ENCODE results near the gene CHMP5.
"Not testable (repeated sequence)": the region's sequence is repeated elsewhere in the genome, so short reads cannot be mapped to it uniquely, and the experiment has no call there.

Gene CHMP5

GRCh38 chr9:33285502-33285901, 20.7 kb downstream of the CHMP5 start:
- DNase-seq: no peak

GRCh38 chr9:33287087-33287490, 22.2 kb downstream of the CHMP5 start:
- DNase-seq: peak; percentile 38

GRCh38 chr9:33288235-33288634, 23.4 kb downstream of the CHMP5 start:
- DNase-seq: no peak

GRCh38 chr9:33288828-33289483, 24.1 kb downstream of the CHMP5 start:
- DNase-seq: no peak

GRCh38 chr9:33289496-33289895, 24.6 kb downstream of the CHMP5 start:
- no peak for DNase-seq

- DNase-seq: no peak
These were observed 25.0 kb downstream of the CHMP5 start for GRCh38 chr9:33289936-33290246.

GRCh38 chr9:33290247-33291030, 25.6 kb downstream of the CHMP5 start, which contains the start of gene NFX1:
Gene NFX1, plus strand, starts transcription at chr9:33290516. Its CDS starts 57 bp downstream, at chr9:33290573.
- DNase-seq: peak; percentile 89

- DNase-seq: no peak
These were observed 26.2 kb downstream of the CHMP5 start for GRCh38 chr9:33291031-33291397.

- DNase-seq: no peak
These were observed 27.1 kb downstream of the CHMP5 start for GRCh38 chr9:33291901-33292300.

- no peak for DNase-seq
These were observed 28.9 kb downstream of the CHMP5 start for GRCh38 chr9:33293782-33294181.

GRCh38 chr9:33294670-33295432, 30.0 kb downstream of the CHMP5 start:
- DNase-seq: no peak

- no peak for DNase-seq
These were observed 30.7 kb downstream of the CHMP5 start for GRCh38 chr9:33295571-33295970.

- DNase-seq: no peak
These were observed 32.6 kb downstream of the CHMP5 start for GRCh38 chr9:33297432-33297831.

- DNase-seq: no peak
These were observed 35.7 kb downstream of the CHMP5 start for GRCh38 chr9:33300546-33300945.

GRCh38 chr9:33304362-33304761, 39.5 kb downstream of the CHMP5 start:
- no peak for DNase-seq

- DNase-seq: no peak
These were observed 41.2 kb downstream of the CHMP5 start for GRCh38 chr9:33306037-33306436.

GRCh38 chr9:33307067-33307466, 42.2 kb downstream of the CHMP5 start:
- DNase-seq: no peak

GRCh38 chr9:33309903-33310302, 45.1 kb downstream of the CHMP5 start:
- no peak for DNase-seq

- DNase-seq: no peak
These were observed 45.9 kb downstream of the CHMP5 start for GRCh38 chr9:33310748-33311147.

- no peak for DNase-seq
These were observed 47.1 kb downstream of the CHMP5 start for GRCh38 chr9:33311953-33312352.

GRCh38 chr9:33315371-33315770, 50.5 kb downstream of the CHMP5 start:
- DNase-seq: no peak

GRCh38 chr9:33317136-33317535, 52.3 kb downstream of the CHMP5 start:
- DNase-seq: not testable (repeated sequence)

GRCh38 chr9:33318225-33318624, 53.4 kb downstream of the CHMP5 start:
- no peak for DNase-seq

GRCh38 chr9:33318781-33319180, 53.9 kb downstream of the CHMP5 start:
- DNase-seq: no peak

All from NCI-H2081 treated with DMSO at 0.1 percent for 48 hours (cell line).